GM18520 (cell line): Measurements from ENCODE around the gene ALPK3.

Source experiments
- ATAC-seq: cut with Tn5 transposase; IDR thresholded peaks from one replicate; pipeline ENCODE4 v1.9.1; 2021; ENCODE audit not compliant: unreplicated experiment

The ALPK3 gene

DNA sequence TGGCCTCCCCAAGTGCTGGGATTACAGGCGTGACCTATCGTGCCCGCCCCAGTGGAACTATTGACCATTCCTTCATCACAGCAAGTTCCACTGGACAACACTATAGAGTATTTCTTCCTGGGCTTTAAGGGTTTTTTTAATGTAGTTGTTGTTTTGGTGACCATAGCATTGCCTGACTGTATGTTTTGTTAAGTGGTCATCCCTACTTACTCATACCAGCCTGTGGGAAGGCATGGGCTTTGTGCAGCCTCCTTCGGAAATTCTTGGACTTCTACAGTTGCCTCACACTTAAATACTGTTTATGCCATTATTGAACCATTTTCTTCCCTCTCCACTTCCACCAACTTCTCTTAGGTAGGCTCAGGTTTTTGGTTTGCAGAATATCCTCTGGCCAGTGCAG, 19.9 kb upstream of the ALPK3 start:
- ATAC-seq = no peak

DNA sequence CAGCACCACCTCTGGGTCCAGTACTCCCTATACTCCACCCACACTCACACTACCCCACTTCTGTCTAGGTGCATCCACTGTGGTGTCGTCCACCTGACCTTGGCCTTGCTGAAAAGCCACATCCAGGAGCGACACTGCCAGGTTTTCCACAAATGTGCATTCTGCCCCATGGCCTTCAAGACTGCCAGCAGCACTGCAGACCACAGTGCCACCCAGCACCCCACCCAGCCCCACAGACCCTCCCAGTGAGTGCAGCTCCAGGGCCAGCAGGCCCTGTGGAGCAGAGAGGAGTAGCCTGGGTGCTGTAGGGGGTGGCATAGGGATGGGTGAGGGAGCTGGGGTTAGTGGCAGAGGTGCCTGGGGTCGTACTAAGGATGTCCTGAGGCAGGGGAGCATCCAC, 19.4 kb upstream of the ALPK3 start:
- no peak for ATAC-seq

- ATAC-seq = no peak
Measured at GRCh38 chr15:84798436-84798946, 18.7 kb upstream of the ALPK3 start.

GRCh38 chr15:84799511-84800187, 17.5 kb upstream of the ALPK3 start:
- no peak for ATAC-seq

DNA sequence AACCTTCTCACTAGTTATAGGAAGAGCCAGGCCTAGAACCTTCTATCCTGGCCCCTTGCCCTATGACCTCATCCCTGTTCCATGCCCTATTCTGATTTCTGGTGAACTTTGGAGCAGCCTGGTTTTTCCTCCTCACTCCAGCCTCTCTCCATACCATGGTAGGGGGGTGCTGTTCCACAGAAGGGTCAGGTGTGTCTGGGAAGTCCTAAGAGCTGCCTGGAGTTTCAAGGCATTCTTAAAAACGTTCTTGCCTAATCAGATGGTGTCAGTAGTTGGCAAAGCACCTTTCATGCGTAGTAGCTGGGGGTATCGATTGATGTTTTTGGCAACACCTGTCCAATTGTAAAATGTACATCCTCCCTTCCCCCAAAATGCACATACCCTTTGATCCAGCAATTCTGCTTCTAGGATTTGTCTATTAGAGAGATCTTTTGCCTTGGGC, 16.8 kb upstream of the ALPK3 start:
- ATAC-seq = no peak

DNA sequence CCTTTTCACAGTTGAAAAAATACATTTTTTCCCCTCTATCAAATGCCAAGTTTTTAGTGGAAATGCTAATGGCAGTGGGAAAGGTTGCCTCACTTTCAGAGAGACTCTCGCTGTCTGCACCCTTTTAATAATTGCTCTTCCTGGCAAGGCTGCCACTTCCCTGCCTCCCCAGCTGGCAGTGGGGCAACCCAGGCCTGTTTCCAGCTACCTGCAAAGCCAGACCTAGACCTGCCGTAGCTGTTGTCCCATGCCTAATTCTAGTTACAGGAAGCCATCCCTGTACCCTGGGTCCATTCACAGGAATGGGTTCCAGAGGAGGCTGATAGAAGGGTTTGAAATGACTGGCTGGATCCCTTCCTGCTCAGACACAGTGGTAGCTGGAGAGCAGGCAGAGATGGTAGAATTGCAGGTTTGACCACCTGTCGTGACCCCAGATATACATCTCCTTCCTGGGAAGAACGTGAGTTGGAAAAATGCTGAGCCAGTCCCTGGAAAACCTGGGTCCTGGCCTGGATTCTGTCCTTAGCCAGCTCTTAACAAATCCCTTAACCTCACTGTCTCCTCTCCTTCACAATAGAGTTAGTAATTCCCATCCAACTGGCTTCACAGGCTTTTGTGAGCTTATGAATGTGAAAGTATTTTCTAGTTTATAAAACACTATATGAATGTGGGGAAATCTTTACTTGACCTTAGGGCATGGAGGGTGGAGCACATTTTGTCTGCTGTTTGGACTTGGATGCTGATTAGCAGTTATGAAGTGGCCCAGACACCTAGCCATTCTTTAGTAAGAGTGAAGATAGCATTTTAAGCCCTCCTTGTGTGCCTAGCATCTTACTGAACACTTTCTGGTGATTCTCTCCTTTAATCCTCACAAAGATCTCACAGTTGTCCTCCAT, 12.9 kb upstream of the ALPK3 start:
- ATAC-seq = no peak

GRCh38 chr15:84805221-84805620, 11.9 kb upstream of the ALPK3 start:
- ATAC-seq = no peak

- no peak for ATAC-seq
Measured at GRCh38 chr15:84807228-84807627, 9.9 kb upstream of the ALPK3 start.

DNA sequence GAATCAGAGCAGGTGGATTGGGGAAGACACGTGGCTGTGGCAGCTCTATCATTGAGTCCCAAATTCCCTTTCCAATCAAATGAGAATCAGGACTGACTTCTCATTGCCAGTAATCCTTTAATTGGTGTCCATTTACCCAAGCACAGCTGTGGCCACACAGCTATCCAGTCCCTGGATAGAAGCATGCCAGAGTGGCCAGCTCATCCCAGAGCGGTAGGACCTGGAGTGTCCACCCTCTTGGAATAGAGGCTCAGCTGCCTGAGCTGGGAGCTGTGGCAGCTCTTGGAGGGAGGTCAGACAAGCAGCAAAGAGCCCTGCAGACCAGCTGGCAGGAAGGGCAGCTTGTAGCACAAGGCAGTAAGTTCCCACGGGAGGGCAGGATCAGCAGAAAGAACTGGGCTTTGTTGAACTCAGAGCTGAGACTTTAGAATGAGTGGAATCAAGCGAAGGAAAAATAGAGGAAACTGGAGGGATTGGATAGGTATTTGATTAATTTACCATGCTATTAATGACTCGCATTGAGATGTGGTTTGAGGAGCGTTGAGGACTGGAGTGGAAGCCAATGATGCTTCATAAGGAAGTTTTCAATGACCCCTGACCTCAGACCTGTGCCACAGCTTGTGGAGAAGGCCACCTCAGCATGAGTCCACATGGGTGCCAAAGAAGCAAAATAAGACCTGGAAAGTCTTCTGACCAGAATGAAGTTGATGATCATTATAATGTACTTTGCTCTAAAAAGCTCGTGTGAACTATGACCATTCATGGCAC, 6.9 kb upstream of the ALPK3 start:
- no peak for ATAC-seq

DNA sequence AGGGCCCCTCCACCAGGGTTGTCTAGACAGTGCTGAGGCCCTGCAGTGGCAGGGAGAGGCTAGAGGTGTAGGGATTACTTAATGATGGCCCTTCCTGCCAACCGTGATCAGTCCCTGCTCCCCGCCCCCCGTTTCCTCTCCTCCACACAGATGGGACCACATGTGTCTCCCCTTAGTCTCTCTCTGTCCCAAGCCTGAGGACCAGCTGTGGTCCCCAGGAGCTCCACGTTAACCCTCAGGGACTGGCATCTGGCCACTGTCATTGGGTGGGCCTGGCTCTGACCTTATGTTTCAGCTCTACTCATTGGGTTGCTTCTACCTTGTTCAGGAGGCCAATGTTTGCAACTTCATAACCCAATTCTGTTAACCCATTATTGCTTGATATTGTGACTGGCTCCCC, 6.0 kb upstream of the ALPK3 start:
- ATAC-seq = no peak

GRCh38 chr15:84811828-84812227, 5.3 kb upstream of the ALPK3 start:
- no peak for ATAC-seq

GRCh38 chr15:84812842-84813241, 4.3 kb upstream of the ALPK3 start:
- no peak for ATAC-seq

DNA sequence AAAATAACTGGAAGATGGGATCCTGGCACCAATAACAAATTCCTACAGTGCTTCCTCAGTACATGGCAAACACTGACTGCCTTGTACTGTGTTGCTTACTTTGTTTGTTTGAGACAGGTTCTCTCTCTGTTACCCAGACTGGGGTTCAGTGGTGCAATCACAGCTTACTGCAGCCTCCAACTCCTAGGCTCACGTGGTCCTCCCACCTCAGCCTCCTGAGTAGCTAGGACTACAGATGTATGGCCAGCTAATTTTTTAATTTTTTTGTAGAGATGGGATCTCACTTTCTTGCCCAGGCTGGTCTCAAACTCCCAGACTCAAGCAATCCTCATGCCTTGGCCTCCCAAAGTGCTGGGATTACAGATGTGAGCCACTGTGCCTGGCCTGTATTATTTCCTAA, 3.7 kb upstream of the ALPK3 start:
- ATAC-seq = no peak

DNA sequence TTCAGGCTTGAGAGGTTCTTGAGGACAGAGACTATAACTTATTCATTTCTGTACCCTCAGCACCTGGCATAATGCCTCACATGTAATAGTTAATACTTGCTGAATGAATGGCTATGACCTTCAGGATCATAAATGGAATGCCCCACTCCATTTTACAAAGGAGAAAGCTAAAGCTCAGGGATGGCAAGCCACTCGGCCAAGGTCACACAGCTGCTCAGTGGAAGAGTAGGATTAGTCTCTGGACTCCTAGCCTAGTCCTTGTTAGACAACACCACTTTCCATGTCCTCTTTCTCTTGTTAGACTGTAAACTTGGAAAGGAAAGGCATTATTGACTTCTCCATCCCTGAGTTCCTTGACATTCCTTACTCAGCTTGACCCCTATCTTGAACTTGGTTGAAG, 3.2 kb upstream of the ALPK3 start:
- ATAC-seq = no peak

DNA sequence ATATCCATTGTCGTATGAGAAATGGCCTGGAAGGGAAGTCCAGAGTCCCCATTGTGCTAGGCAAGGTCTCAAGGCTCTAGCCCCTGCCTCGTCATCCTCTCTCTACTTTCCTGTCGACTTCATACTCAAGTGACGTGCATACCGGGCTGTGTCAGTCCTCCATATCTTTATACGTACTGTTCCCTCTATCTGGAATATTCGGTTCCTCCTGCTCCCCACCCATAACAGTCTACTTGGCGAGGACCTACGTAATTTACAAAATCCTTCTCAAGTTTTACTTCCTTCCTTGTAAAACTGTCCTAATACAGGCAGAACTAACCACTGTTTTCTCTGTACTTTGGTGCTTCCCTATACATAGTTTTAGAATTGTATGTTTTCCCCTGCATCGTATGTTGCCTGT, 2.2 kb upstream of the ALPK3 start:
- ATAC-seq = no peak

DNA sequence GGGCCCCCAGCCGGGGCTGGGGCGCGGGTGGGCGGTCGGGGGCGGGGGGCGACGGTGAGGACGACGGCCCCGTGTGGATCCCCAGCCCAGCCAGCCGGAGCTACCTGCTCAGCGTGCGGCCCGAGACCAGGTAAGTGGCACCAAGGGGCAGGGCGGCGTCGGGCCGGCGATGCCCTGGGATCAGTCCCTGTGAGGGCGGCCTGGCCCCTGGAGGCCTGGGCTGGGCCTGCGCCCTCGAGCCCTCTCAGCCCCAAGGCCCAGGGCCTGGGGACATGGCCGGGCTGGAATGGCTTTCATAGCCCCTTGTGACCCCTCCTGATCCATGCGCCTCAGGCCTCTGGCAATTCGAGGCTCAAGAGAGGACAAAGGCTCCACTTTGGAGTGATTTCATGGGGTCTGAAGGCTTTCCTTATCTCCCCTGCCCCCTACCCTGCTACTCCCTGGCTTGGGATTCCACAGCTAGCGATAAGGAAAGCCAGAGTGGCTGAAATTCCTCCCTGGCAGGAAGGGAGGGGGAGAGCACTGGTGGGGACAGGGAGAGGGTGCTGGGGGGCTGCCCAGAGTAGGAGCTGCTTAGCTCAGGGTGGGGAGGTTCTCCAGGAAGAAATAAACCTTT, 418 bp downstream of the ALPK3 start:
- no peak for ATAC-seq

GRCh38 chr15:84818261-84819131, 1.3 kb downstream of the ALPK3 start:
- no peak for ATAC-seq

DNA sequence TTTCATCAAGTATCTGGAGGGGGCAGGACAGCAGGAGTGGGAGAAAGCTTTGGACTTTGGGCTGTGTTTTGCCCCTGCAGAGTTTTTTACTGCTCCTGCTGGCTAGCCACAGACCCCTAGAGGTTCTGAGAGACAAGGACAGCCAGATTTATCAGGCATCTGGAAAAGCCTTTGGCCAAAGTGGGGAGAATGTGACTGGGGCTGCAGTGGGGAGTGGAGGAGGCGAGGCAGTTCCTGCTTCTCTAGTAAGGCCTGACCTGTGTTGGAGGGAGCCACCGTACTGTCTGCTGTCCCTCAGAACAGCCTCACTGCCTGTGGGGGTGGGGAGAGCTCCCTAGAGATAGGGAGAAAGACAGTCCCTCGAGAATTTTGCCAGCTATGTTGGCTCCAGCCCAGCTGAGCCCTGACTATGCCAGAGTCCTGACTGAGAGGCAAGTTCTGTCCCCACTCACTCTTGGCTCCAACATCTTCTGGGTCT, 2.2 kb downstream of the ALPK3 start:
- ATAC-seq = no peak

DNA sequence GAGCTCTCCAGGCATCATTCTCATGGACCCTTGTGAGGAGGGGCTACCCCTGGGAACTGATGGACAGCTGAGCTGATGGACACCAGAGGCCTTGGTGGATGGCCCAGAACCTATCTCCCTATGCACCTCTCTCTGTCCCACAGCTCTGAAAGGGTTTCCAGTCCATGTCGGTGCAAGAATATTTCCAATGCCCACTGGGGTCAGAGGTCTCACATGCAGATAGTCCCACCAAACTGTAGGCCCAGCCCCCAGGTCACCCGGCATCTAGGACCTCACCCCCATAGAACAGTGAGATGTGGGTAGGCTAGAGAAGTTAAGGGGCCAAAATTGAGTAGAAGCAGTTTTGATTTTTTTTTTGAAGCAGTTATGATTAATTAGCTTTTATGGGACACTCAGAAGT, 2.6 kb downstream of the ALPK3 start:
- ATAC-seq = no peak

DNA sequence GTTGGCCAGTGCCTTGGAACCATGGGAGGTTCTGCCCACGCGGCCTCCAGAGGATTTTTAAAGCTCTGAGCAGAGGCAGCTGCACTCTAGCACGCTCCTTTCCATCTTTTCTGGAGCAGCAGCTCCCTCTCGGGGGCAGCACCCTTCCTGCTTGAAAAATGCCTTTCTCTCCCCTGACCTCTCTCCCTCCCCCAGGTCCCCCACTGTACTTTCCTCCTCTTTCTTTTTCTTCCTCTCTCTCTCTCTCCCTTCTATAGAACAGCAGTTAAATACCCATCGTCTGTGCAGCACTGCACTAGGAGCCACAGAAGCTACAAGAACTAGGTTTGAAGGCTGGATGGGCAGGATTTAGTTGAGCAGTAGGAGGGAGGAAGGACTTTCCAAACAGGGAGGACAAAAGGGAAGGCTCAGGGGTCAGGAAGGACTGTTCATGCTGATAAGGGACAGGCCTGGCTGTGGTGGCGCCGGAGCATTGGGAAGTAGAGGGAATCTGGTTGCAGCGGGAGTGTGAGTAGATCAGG, 4.4 kb downstream of the ALPK3 start:
- ATAC-seq = no peak
